Stimulated activated CD8-positive, alpha-beta memory T cell treated with anti-CD3 and anti-CD28 coated beads, Interleukin-15, amount 100 ng/mL, for 24 hours (primary cell): ENCODE data around the gene COL11A2.

Source experiments
- DNase-seq: peaks from one replicate; pipeline ENCODE4 v3.0.0-alpha.2; 2020; ENCODE audit warnings: low read depth

Gene COL11A2

DNA sequence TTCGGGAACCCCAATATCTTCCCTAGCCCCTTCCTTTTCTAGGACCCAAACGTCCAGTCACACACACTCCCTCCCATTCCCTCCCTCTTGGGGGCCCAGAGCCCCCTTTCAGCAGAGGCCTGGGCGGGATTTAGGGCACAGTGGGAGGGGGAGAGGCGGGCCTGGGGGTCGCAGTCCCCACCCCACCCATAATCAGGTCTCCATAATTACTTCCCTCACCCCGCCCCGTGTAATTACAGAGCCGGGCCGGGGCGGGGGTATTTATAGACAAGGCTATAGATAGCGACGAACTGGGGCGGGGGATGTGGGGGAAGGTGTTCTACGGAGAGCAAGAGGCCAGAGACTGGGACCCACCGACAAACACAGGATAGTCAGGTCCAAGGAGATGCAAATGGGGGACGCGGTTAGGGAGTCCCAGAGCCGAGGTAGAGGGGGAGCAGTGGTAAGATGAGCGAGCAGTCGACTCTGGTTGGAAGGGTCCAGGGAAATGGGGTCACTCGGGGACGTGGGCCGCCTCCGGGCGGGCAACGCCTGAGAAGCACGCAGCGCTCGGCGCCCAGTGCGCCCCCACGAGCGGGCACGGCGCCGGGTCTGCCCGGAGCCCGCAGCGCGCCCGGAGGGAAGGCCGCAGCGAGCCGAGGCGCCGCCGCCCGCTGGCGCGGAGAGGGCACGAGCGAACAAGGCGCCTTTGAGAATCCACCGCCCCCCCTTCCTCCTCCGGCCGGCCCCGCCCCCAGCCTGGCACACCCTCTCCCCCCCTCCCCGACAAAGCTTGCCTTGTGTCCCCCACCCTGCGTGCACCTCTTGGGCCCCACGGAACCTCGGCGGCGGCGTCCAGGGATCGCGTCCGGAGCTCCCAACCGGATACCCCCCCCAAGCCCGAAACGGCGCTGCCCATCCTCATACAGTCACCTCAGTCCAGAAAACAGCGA, 670 bp upstream of the COL11A2 start:
- DNase-seq, result no peak

DNA sequence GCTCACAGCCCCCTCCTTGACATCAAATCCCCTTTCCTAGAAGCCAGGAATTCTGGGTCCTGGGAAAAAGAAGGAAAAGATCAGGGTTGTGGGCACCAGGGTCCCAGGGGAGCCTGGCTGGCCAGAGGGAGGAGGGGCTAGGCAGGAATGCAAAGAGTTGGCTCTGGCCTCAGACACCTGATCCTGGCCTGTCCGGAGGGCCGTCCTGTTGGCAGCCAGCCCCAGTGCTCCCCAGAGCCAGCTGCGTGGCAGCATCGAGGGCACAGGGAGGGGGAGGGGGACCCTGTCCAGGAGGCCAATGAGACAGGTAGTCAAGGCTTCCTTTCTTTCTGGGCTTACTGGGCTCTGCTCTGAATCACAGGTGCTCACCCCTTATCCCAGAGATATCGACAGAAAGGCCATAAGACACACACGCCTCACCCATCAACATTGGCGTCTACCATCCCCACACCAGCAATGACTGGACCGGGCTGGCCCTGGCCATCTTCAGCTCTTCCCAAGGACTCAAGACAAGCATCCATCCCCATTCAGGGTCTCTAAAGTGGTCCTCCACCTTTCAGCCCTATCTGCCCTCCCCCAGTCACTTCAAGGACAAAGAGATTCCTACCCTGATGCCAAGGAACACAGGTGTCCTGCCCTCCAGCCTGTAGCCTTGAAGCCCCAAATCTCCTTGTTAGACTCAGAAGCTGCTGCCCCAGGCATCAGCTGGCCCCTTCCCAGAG, 723 bp downstream of the COL11A2 start:
- DNase-seq, result no peak

DNA sequence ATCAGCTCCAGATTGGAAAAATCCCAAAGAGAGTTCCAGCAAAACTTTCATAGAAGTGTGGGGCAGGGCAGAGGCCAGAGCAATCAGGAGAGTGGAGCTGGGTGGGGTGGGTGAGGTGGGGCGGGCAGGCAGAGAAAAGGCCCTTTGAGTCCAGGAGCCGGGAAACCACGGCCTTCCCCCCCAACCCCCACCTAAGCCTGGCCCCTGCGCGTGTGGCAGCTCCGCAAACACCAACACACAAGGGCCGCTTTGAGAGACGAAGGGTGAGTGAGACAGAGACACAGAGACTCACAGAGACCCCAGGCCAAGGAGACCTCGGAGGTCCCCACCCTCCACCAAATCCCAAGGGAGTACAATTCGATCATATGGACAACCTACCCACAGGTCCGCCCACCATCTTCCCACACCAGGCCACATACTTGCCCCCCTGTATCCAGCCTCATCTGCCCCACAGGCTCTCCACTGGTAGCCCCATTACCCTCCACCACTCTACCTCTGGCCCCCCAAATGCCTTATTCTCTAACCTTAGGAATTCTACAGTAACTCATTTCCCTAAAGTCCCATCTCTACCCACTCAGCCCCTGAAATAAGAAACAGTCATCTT, 1.7 kb downstream of the COL11A2 start:
- no peak for DNase-seq

- DNase-seq, result no peak
Observed at GRCh38 chr6:33189625-33190448, 2.4 kb downstream of the COL11A2 start.

- no peak for DNase-seq
Observed at GRCh38 chr6:33189164-33189563, 3.1 kb downstream of the COL11A2 start.

DNA sequence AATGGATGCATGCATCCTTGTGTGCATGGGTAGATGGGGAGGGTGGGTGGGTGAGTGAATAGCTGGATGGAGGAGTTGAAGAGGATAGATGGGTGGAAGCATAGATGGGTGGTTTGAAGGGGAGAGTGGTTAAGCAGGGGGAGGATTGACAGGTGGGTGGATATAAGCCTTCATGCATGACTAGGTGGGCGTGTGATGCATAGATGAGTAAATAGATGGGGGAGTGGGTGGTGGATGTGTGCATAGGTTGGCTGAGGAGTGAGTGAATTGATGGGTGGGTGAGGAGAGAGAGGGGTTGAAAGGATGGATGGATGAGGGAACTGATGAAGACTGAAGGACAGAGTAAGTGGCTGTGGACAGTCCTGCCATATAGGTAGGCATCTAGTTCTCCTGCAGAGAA, 4.5 kb downstream of the COL11A2 start:
- no peak for DNase-seq

DNA sequence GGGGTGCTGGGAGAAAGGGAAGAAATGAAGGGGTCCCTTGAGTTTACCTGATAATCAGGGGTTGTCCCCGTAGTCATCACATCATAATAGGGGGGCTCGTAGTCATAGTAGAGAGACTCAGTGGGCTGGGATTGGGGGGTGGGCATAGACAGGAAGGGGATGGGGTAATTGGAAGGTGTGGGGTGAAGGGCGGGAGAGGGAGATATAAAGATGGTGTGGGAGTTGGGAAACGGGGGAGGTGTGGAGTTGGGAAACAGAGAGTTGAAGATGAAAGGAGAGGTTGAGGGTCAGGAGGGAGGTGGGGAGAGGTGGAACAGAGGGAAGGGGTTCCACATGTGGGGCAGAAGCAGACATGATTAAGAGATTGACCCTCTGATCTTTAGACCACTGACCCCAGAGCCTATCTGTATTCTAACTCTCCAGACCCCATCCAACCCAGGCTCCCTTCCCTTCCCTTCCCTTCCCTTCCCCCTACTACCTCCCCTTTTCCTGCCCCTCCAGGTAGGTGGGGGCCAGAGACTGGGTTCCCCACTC, 6.5 kb downstream of the COL11A2 start:
- DNase-seq, result no peak

DNA sequence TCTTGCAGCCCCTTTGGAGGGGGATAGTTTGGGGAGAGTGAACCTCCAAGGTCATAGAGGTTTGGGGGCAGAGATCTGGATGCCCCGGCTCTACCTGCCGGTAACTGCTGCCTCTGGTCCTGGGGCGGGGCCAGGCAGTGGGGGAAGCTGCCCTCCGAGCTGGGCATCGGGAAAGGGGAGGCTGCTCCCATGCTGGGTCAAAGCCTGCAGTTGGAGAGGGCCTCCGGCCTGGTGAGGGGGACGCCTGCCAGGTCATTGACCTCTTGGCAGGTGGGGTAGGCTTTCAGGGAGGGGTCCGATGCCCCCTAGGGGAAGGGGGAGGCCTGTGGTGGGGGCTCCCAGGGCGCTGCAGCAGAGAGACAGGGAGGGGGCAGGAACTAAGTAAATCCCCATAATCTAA, 7.1 kb downstream of the COL11A2 start:
- DNase-seq, result no peak

GRCh38 chr6:33183071-33183683, 9.1 kb downstream of the COL11A2 start:
- no peak for DNase-seq

DNA sequence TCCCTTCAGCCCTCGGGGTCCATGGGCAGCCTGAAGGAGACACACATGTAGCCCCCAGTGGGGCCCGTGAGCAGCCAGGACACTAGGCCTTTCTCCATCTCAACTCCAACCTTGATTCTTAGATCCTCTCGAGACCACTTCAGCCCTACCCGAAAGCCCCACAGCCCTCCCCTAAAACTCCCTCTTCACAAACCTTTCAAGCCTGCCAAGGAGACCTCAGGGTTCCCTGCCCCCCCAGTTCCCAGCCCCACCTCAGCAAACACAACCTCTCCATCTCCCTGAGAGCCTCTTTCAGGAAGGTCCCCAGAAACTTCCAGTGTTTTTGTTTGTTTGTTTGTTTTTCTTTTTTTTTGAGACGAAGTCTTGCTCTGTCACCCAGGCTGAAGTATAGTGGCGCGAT, 11.1 kb downstream of the COL11A2 start:
- no peak for DNase-seq

DNA sequence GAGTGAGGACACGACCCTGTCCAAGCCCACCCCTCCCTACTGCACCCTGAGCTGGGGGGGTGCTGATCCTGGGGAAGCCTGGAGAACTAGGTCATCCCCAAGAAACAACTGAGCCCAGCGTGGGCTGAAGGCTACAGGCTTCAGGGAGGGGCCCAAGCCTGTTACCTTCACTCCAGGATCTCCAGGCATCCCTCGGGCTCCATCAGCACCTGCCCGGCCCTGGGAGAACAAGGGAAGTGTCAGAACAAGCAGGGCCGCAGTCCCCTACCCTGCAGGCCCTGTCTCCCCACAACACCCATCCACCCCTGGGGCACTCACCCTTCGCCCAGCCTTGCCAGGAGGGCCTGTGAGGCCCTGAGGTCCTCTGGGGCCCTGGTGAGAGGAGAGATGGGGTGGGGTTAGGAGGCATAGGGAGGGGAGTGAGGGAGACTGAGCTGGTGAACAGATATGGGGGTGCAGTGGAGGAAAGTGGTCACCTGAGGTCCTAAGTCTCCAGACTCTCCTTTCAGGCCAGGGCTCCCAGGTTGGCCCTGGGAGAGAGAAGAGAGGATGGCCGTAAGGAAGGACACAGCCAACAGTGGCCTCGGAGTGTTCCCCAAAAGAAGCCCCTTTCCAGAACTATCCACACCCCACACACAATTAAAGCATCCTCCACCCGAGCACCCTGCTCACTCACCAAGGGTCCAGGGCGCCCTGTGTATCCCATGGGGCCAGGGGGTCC, 13.4 kb downstream of the COL11A2 start:
- no peak for DNase-seq

DNA sequence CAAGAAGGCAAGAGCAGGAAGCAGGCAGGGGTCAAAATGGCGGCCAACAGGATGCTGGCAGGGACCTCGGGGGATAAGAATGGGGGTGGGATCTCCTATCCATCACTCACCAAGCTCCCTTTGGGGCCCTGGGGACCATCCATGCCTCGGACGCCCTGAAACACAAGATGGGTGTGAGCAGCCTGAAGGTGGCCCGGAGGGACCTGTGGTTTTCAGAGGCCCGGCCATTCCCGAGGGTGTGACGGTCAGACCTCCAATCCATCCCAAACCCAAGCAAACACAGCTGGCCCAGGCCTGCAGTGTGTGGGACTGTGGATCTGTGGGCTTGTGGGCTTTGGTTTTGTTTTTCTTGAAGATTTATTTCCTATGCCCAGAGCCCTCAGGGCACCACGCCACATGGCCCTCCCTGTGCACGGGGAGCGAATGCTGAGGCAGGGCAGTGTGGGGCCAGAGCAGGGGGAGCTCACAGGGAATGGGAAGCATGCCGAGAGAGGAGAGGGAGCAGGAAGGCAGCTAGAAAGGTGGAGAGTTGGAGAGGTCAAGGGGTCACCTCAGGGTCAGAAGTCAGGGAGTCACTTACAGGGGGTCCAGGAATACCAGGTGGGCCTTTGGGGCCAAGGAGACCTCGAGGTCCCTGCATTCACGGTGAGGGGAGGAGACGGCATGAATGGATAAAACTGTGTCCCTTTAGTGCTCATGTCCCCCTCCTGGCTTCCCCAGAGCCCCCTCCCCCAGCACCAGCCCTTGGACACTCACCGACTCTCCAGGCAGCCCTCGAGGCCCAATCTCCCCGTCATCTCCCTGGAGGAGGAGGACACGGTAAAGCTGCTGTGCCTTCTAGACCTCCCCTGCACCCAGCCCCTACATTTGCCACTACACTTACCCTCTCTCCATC, 14.5 kb downstream of the COL11A2 start:
- DNase-seq, result no peak

DNA sequence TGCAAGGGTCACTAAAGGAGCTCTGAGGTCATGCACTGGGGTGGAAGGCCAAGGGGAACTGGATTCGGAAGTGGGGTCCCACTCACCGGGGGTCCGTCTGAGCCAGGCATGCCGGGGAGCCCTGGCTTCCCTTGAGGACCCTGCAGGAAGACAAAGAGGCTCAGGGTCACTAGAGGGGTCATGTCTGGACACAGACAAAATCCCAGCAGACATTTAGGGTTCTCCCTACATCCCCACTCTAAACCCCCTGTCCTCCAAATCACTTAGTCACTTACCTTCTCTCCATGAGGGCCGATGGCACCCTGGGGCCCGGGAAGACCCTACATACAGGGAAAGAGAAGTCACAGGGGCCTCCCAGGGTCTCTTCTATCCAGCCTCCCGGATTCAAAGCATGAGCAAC, 15.4 kb downstream of the COL11A2 start:
- DNase-seq, result no peak

- DNase-seq, result no peak
Observed at GRCh38 chr6:33175436-33176069, 16.7 kb downstream of the COL11A2 start.

- no peak for DNase-seq
Observed at GRCh38 chr6:33174784-33175183, 17.5 kb downstream of the COL11A2 start.

DNA sequence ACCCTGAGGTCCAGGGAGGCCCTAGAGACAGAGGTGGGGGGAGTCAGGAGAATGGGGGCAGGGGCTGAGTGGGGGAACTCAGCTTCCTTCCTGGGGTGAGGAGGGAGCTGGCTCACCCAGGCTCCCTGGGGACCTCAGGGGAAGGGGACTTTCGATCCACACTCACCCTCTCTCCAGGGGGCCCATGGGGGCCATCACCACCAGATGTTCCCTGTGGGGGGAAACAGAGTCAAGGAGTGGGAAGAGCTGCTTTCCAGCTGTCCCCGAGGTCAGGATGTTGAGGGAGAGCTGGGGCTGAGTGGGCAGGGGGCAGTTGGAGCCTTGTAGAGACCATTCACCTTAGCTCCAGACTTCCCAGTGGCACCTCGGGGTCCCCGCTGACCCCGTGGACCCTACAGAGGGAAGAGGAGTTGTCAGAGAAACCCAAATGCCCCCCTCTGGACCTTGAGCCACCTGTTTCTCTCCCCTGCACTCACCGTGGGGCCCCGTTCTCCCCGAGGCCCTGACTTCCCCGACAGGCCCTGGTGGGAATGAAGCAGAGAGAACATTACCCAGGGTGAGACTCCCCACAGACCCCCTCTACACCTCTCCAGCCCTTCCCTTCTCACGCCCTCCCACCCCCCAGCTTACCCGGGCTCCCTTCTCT, 18.6 kb downstream of the COL11A2 start:
- no peak for DNase-seq

DNA sequence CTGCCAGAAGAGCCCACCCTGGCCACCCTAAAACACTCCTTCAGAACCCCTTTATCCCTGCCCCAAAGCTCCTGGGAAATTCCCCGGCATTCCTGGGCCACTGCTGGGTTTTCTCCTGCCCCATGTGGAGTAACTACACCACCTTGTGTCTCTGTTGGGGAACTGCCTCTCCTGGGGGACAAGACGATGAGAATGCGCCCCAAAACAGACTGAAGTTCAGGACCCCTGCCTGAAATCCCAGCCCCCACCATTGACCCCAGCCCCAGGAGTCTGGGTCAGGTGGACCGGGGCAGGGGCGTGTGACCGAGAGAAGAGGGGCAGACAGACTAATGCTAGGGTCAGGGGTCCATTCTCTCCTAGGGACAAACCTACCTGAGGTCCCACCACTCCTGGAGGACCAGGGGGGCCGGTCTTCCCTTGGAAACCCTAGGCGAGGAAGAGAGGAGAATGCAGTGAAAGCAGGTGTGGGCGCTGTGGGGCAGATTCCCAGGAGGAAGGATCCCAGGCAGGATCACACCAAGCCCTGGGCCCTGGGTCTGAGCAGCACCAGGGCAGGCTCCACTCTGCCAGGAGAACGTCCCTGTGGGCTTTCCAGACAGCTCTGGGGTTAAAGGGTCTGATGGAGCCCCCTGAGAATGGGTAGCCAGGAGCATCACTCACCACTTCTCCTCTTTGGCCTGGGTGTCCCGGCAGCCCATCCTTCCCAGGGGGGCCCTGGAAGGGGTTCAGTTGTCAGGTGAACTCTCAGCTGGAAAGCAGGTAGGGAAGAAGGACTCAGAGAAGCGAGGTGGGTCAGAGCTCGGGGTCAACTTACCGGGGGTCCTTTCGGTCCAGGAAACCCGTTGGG, 19.4 kb downstream of the COL11A2 start:
- DNase-seq, result no peak
